ENCODE measurements around the gene IPO8.
"Not testable (repeated sequence)": the region's sequence is repeated elsewhere in the genome, so short reads cannot be mapped to it uniquely, and the experiment has no call there.

IPO8 gene

DNA sequence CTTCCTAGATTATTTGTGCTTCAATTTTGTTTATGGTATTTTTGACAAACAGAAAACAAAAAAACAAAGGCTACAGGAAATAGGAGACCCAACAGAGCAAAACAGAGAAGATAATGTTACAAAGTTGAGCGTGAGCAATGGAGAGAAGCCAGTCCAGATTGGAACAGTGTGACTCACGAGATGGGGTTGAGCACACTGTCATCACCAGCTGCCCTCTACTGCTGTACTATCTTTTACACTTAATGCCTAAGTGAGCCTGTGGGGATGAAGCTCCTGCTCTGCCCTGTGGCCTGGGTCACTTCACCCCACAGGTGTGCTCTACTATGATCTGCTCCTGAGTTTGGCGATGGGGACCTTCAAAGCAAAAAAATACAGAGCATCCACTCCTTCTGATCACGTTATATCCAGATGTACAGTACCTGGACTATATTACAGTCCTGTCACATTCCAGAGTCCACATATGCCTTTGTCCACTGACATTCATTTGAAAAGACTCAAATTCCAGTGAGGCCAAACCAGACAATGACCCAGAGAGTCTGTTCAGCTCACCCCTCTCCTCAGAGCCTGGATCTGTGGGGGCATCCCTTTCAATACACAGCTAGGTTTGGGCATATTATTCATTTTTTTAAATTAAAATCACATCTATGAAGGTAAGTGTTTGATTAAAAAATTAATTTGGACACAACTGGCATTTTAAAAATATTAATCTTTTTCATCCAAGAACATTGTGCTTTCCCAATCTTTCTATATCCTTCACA, 4.4 kb downstream of the IPO8 start:
- no peak for DNase-seq (ENCODE audit: low read depth in 2 of 3, low spot score in 1 of 3)

DNA sequence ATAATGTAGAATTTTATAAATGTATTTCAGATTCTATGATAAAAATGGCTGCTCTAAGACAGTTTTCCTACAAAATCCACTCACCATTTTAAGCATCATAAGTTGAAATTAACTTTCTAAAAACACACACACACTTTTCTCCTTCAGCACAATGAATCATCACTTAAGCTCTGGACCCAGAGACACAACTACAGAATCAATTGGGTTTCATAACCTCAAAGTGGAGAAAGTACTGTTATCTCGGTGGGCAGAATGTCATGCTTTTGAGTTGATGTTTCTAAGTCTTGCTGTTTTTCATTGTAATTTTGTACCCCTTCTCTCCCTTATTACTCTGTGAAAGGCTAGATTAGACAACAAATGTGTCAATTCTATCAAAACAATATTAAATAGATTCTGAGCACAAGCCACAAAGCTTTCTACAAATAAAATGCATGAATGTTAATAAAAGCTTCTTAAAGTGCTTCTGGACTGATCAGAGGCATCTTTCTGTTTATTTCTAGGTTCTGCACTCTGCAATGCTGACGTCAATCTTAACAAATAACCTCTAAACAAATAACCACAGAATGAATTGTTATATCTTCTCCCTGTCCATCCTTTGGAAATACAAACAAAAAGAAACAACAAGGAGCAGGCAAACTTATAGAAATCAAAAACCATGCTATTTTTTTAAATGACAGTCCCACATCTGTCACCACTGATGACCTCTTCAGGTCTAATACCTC, 8.2 kb downstream of the IPO8 start:
- DNase-seq (ENCODE audit: low read depth in 2 of 3, low spot score in 1 of 3), result no peak

DNA sequence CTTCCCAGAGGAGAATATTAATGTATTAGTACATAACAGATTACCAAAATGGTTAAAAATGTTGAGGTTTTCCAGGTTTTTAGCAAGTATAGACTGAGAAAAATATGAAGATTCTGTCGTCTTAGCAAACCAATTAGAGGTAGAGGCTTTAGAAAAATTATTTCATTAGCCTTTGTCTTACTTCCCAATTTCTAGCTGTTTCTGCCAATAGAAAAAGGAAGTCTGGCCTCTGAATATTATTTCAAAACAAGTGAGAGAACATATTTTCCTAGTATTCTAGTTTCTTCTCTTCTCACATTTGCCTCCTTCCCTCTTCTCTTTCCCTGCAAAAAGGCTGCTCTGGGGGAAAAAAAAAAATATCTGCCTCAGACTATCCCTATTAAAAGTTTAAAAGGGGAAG, 16.4 kb downstream of the IPO8 start:
- no peak for DNase-seq (ENCODE audit: low read depth in 2 of 3, low spot score in 1 of 3)

DNA sequence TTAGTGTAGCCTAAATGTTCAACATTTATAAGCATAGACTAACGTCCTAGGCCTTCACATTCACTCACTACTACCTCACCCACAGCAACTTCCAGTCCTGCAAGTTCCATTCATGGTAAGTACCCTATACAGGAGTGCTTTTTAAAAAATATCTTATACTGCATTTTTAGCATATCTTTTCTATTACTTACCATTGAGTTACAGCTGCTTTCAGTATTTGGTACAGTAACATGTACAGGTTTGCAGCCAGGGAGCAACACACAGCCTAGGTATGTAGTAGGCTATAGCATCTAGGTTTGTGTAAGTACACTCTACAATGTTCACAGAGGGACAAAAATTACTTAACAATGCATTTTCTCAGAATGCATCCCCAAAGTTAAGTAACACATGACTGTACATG, 17.4 kb downstream of the IPO8 start:
- no peak for DNase-seq (ENCODE audit: low read depth in 2 of 3, low spot score in 1 of 3)

DNA sequence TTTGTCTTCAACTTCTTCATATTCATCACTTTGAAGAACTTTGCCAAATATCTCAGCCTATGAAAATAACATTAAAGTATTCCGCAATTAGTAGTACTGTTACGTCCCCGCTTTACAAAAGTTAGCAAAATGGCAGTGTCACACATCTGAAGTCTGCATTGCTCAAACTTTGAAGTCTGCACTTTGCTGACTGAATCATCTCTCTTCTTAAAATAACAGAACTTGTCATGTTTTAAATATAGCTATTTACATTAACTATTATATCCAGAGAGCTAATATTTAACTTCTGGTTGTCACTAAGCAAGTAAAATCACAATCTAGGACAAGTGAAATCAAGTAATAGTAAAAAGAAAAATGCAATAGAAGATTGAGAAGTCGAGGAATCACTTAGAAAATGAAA, 34.5 kb downstream of the IPO8 start:
- DNase-seq (ENCODE audit: low read depth in 2 of 3, low spot score in 1 of 3), result no peak

DNA sequence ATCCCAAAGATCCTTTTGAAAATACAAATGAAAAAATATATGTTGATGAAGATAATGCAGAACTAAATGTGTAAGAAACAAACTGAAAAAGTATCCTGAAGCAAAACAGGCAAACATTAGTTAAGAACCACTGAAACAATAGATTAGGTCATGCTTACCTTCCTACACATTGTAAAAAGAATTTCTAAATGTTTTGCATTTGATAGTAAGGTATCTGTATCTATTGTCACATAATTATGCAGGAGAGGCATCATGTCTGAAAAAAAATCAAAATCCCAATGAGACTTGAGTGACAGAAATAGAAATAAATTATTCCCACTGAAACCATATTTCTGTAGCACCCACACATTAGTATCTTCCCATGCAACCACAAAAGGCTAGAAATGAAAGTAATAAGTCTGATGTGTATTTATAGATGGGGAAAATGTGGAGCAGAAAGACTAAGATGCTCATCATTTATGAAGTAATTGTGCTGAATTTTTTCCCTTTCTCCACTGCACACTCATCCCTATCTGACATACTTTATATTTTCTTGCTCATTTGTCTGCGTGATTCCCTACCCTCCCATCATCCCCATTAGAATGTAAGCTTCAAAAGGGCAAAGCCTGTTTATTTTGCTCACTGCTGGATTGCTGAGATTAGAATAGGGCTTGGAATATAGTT, 43.5 kb downstream of the IPO8 start:
- no peak for DNase-seq (ENCODE audit: low read depth in 2 of 3, low spot score in 1 of 3)

- no peak for DNase-seq (ENCODE audit: low read depth in 2 of 3, low spot score in 1 of 3)
Observed at GRCh38 chr12:30646821-30647220, 48.8 kb downstream of the IPO8 start.

GRCh38 chr12:30643366-30643765, 52.3 kb downstream of the IPO8 start:
- no peak for DNase-seq (ENCODE audit: low read depth in 2 of 3, low spot score in 1 of 3)

- DNase-seq (ENCODE audit: low read depth in 2 of 3, low spot score in 1 of 3), result no peak
Observed at GRCh38 chr12:30640392-30640791, 55.3 kb downstream of the IPO8 start.

- DNase-seq (ENCODE audit: low read depth in 2 of 3, low spot score in 1 of 3), result no peak
Observed at GRCh38 chr12:30635385-30635784, 60.3 kb downstream of the IPO8 start.

DNA sequence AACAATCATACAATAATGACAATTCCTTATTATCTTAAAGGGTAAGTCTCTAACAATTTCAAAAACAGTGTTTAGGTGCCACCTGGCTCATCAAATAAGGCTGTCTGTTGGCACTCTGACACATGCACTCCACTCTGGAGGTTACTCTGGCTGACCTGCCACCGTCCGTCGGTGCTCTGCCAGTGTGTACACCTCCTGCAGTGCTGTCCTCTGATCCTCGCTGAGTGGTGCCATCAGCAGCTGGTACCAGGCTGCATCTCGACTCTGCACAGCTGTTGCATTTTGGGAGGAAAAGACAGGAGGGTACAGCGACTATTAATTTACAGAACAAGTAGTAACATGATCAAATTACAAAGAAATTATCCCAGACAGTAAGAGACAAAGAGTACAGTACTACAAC, 63.9 kb downstream of the IPO8 start:
- no peak for DNase-seq (ENCODE audit: low read depth in 2 of 3, low spot score in 1 of 3)

DNA sequence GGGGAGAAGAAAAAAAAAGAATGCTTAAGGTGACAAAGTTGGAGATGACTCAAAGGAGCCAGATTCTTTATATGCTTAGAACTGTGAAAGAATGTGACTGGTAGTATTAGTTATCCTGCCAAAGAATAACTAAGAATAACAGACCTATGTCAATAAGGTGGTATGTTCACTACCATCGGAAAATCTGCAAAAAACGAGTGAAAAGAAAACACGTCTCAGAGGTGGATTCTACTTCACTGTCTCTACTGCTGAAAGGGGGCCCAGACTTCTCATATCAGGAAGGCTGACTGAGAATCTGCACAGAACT, 64.7 kb downstream of the IPO8 start:
- DNase-seq (ENCODE audit: low read depth in 2 of 3, low spot score in 1 of 3), result no peak

DNA sequence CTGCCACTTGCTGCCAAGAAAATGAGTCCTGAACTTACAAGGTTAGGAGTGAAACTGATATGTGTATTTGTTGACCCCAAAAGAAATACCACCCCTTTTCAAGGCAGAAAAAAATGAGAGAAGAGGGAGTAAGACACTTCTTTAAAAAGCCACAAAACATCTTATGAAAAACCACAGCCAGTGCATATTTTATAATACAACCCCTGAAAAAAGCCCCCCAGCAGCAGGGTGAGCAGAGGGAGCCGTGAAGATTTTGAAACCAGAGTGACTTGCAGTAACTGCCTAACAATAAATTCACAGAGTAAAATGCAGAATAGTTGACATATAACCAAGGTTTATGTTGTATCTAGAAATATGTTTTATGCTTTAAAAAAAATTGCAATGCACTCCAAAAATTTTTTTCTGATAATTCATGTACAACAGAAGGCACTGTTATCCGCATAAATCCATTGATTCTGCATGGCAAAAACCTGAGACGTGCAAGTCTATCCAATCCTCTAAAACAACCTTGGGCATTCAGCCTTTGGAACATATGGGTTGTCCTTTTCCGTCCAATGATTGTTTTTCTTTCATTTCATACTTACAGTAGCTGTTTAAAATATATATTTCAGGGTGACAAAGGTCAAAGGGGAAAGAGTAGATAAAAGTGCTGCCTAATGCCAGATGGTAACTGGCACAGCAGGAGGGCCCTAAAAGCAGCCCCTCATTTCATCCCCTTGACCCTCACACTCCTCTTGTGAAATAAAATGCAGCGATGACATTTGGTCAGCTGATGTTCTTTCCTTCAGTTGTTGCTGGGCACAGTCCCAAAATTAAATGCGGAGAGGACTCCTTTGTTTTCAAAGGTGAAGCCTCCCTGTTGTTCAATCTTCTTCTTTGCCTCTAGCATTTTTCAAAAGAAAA, 65.3 kb downstream of the IPO8 start:
- no peak for DNase-seq (ENCODE audit: low read depth in 2 of 3, low spot score in 1 of 3)

DNA sequence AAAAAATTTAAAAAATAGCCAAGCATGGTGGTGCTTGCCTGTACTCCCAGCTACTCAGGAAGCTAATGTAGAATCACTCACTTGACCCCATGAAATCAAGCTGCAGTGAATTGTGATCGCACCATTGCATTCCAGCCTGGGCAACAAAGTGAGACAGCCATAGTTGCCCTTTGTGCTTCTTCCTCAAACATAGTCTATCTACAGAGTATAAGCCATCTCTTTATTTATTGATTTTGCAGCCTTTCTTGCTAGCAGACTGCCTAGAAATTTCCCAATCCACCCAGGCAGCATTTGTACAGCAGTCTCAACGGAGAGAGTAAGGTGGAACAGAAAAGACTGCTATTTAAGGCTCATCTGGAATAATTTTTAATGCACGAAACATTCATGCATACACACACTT, 68.8 kb downstream of the IPO8 start:
- no peak for DNase-seq (ENCODE audit: low read depth in 2 of 3, low spot score in 1 of 3)

GRCh38 chr12:30624009-30624408, 71.7 kb downstream of the IPO8 start:
- DNase-seq (ENCODE audit: low read depth in 2 of 3, low spot score in 1 of 3), result no peak

- DNase-seq (ENCODE audit: low read depth in 2 of 3, low spot score in 1 of 3), result no peak
Observed at GRCh38 chr12:30622509-30622908, 73.2 kb downstream of the IPO8 start.

DNA sequence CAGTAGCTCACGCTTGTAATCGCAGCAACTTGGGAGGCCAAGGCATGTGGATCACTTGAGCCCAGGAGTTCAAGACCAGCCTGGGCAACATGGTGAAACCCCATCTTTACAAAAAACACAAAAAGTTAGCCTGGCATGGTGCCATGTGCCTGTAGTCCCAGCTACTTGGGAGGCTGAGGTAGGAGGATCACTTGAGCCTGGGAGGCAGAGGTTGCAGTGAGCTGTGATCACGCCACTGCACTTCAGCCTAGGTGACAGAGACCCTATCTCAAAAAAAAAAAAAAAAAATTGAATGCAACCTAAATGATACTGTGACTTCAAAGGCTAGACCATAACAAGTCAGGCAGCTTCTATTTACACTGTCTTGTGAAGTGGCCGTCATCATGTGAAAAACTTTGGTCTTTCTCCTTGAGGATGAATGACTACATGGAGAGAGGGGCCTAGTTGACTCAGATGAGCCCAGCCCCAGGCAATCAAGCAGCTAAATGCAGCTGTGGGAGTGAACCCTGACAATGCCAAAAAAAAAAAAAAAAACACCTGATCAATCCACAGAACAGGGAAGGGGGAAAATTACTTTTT, 73.9 kb downstream of the IPO8 start:
- not testable (repeated sequence) for DNase-seq (ENCODE audit: low read depth in 2 of 3, low spot score in 1 of 3)

DNA sequence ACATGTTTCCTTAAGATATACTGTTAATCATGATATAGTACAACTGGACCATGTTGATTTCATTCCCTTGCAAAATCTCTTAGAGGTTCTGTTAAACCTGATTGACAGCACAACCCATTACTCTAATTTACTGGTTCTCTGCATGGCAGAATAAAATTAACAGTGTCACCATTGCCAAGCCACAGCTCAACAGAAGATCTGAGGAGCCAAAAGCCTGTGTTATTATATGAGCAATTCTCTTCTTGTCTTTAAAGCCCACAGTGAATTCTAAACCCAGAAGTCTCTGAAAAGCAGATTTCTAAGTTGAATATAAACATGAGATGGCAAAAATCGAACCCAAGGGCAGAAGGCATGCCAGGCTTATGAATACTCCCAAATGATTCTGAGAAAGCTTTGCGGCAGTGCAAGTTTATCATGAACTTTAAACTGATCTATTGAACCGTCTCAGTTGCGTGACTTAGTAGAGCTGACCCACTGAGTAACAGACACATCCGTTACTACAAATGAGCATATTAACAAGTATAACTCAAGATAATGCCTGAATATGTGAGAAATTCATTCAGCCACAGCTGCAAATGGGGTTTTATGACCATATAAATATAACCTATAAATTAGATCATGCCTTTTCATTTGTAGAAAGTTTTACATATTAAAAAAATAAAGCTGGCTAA, 78.2 kb downstream of the IPO8 start:
- no peak for DNase-seq (ENCODE audit: low read depth in 2 of 3, low spot score in 1 of 3)

GRCh38 chr12:30614031-30614430, 81.6 kb downstream of the IPO8 start:
- DNase-seq (ENCODE audit: low read depth in 2 of 3, low spot score in 1 of 3), result no peak

DNA sequence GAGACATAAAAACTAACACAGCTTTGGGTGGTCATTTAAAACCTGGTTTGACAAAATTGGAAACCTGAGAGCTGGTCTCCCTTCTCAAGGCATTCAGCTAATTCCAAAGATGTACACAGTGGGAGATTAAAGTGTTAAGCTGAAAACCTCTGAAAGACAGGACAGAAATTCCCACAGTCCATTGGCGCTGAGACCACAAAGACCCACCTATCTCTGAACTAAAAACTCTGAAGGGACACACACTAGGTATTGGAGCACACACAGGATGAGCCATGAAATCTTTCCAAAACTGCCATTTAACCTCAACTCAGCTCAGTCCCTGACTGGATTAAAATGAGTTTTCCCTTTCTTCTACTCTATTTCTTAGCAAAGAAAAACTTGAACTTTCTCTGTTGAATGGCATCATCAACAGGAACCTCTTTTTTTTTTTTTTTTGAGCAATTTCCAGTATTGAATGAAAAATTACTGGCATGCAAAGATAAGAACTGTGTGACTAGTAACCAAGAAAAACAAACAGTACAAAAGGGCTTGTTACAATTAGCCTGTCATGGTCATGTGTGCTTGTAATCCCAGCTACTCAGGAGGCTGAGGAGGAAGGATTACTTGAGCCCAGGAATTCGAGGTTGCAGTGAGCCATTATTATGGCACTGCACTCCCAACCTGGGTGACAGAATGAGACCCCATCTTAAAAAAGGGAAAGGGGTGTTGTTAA, 82.4 kb downstream of the IPO8 start:
- no peak for DNase-seq (ENCODE audit: low read depth in 2 of 3, low spot score in 1 of 3)

Data from stimulated activated CD4-positive, alpha-beta T cell treated with anti-CD3 and anti-CD28 coated beads, Interleukin-12 subunit alpha, Interleukin-12 subunit beta, amount 100 ng/mL, for 48 hours (primary cell).